ENCODE measurements around the gene CNKSR1. TPM values are rescaled to one million over a fixed set of nuclear protein-coding genes. Genes with fewer than 3 reads are reported as not detected.

Gene CNKSR1, protein sequence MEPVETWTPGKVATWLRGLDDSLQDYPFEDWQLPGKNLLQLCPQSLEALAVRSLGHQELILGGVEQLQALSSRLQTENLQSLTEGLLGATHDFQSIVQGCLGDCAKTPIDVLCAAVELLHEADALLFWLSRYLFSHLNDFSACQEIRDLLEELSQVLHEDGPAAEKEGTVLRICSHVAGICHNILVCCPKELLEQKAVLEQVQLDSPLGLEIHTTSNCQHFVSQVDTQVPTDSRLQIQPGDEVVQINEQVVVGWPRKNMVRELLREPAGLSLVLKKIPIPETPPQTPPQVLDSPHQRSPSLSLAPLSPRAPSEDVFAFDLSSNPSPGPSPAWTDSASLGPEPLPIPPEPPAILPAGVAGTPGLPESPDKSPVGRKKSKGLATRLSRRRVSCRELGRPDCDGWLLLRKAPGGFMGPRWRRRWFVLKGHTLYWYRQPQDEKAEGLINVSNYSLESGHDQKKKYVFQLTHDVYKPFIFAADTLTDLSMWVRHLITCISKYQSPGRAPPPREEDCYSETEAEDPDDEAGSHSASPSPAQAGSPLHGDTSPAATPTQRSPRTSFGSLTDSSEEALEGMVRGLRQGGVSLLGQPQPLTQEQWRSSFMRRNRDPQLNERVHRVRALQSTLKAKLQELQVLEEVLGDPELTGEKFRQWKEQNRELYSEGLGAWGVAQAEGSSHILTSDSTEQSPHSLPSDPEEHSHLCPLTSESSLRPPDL
- total RNA-seq = 1.7 TPM
- long read RNA-seq, partial matches to known transcripts = 1 of 1 reads
- long read RNA-seq, other reads (novel, unspliced or antisense) = 0 of 1 reads

- no peak for ATAC-seq
- intact Hi-C loops (cut with micrococcal nuclease) = no loop called here
- DNase-seq = no peak
Measured at GRCh38 chr1:26177182-26177684, at the start of gene CNKSR1. TSS of gene CNKSR1 (plus strand) at chr1:26177491. CDS start at chr1:26177548, 57 bp downstream.

DNA sequence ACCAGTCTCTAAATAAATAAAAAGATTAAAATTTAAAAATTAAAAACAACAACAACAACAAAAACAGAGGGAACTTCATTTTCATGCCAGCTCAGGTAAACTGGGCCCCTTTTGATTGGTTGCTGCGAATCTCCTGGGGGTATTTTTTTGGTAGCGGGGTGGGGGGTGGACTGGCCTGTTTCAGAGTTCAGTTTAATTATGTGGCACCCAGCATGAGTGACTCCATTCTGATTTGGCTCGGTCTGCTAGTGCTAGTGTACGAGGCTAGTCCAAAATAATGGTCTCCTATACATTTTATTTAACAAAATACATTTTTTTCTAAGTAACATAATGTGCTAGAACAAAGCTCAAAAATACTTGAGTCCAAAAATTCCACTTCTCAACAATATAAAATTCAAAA is 47.5 kb upstream of the CNKSR1 start:
- no peak for ATAC-seq
- intact Hi-C loops (cut with micrococcal nuclease) = no loop called here
- no peak for DNase-seq

- DNase-seq (no peak), ATAC-seq (no peak)
- intact Hi-C loops (cut with micrococcal nuclease) = no loop called here
Measured at GRCh38 chr1:26130695-26131094, 46.6 kb upstream of the CNKSR1 start.

GRCh38 chr1:26132128-26132833 is 45.0 kb upstream of the CNKSR1 start:
- no peak for ATAC-seq
- no peak for DNase-seq
- intact Hi-C loops (cut with micrococcal nuclease) = no loop called here

GRCh38 chr1:26132834-26133167 is 44.5 kb upstream of the CNKSR1 start:
- ATAC-seq = no peak
- intact Hi-C loops (cut with micrococcal nuclease) = no loop called here
- no peak for DNase-seq

GRCh38 chr1:26134466-26134865 is 42.8 kb upstream of the CNKSR1 start:
- ATAC-seq = no peak
- intact Hi-C loops (cut with micrococcal nuclease) = no loop called here
- DNase-seq = no peak

GRCh38 chr1:26138974-26139558 is 38.2 kb upstream of the CNKSR1 start:
- ATAC-seq (no peak), DNase-seq (no peak)
- intact Hi-C loops (cut with micrococcal nuclease) = no loop called here

- intact Hi-C loops (cut with micrococcal nuclease) = no loop called here
- no peak for DNase-seq
Measured at GRCh38 chr1:26142159-26142558, 35.1 kb upstream of the CNKSR1 start.

GRCh38 chr1:26145041-26145959 is 32.0 kb upstream of the CNKSR1 start:
- ATAC-seq = peak; percentile 95
- intact Hi-C loops (cut with micrococcal nuclease) = no loop called here
- peak; percentile 74 for DNase-seq

More at GRCh38 chr1:26142159-26142558, 35.1 kb upstream of the CNKSR1 start:
- ATAC-seq = no peak

DNA sequence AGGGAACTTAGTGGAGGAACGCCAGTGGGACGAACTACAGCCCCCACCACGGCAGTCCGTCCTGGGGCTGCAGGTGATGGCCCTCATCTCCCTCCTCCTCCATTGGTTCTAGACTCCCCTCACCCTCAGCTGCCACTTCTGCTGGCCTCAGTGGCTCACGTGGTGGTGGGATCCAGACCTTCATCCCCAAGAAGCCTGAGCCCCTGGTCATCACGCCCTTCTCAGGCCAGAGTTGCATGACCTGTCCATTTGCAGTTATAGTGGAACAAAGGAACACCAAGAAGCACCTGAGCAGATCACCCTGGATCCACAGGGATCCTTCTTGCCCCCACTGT is 31.4 kb upstream of the CNKSR1 start:
- ATAC-seq = no peak
- intact Hi-C loops (cut with micrococcal nuclease) = no loop called here
- DNase-seq = no peak

DNA sequence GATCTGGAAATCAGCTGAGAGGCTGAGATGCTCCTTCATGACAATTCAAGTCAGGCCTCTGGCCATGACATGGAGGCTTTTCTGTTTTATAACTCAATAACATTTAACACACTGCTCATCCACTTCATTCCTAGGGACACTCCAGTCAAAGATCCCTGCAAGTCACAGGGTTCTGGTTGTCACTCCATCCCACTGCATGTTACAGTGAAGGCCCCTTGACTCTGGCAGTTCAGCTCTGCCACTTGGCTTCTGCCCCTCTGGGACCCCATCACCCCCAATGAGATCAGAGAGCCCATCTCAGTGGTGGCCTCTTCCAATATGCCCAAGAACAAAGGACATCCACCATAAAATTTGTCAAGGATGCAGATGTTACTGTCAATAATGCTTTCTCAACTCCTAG is 28.4 kb upstream of the CNKSR1 start:
- DNase-seq (no peak), ATAC-seq (no peak)
- intact Hi-C loops (cut with micrococcal nuclease) = no loop called here

- ATAC-seq = no peak
- DNase-seq = no peak
- intact Hi-C loops (cut with micrococcal nuclease) = no loop called here
Measured at GRCh38 chr1:26153966-26154532, 23.2 kb upstream of the CNKSR1 start.

- intact Hi-C loops (cut with micrococcal nuclease) = no loop called here
- DNase-seq (peak; percentile 39), ATAC-seq (no peak)
Measured at GRCh38 chr1:26154750-26155149, 22.5 kb upstream of the CNKSR1 start.

DNA sequence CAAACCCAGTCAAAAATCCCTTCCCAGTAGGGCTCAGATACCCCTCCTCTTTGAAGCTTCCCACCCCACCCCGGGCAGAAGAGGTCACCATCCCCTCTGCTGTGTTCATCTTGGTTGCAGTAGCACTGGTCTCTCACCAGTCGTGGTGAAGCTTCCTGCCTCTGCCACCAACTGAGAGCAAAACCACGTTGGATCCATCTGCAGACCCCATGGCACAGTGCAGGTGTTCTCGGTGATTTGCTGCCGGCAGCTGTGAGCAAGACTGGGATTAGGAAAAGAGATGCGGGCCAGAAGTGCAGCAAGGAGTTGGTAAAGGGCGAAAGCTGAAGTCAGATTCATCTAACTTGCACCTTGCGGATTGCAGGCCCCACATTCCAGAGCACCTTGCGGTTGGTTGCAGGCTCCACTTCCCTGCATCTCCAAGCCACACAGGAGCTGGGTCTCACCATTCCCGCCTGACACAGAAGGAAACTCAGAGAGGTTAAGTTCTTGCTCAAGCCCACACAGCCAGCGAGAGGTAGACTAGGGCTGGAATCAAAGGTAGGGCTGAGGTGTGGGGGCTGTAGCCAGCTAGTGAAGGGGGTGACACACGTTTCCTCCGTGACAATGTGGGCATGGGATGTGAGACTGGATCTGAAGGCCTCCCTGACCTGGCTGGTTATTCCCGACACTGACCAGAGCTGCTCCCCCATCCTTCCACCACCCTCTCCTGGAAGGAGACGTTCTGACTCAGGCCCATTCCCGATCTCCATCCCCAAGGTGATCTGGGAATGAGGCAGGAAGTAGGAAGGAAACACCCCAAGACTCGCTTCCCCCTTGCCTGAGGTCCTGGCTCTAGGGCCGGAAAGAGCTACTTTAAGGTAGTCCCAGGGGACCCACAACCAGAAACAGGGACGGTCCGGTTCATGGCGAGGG is 21.7 kb upstream of the CNKSR1 start:
- DNase-seq (no peak), ATAC-seq (peak; percentile 1)
- intact Hi-C loops (cut with micrococcal nuclease) = no loop called here

- intact Hi-C loops (cut with micrococcal nuclease) = no loop called here
- peak; percentile 8 for ATAC-seq
- peak; percentile 79 for DNase-seq
Measured at GRCh38 chr1:26156285-26157038, 20.8 kb upstream of the CNKSR1 start.

- no peak for DNase-seq
- no peak for ATAC-seq
- intact Hi-C loops (cut with micrococcal nuclease) = no loop called here
Measured at GRCh38 chr1:26158271-26158907, 18.9 kb upstream of the CNKSR1 start.

Data from left ventricle myocardium superior (tissue), 1 donor.